Transverse colon (tissue), 4 donors: ENCODE data around the gene MAJIN. TPM values are rescaled to one million over a fixed set of nuclear protein-coding genes. Genes with fewer than 3 reads are reported as not detected.
A peak's percentile ranks its signal among the peaks of the same experiment; 100 is the strongest.

Source experiments
- DNase-seq: peaks from one replicate; pipeline ENCODE4 v3.0.0-alpha.2; 2019
- H3K27ac ChIP-seq, 4 donors: fragments of 200-600 bp; sonication (generic); 2 replicates each; pipeline ENCODE4 v1.5.1; 2016 to 2018; ENCODE audit warnings: inconsistent platforms in 4 of 4
- H3K27me3 ChIP-seq: fragments of 200-600 bp; sonication (generic); 2 replicates; pipeline ENCODE4 v1.5.1; 2017; ENCODE audit warnings: inconsistent platforms
- H3K36me3 ChIP-seq, 4 donors: fragments of 200-600 bp; sonication (generic); 2 replicates each; pipeline ENCODE4 v1.5.1; 2017 to 2019; ENCODE audit warnings: inconsistent platforms in 4 of 4
- H3K4me1 ChIP-seq, 4 donors: fragments of 200-600 bp; sonication (generic); 2 replicates each; pipeline ENCODE4 v1.5.1; 2017 to 2020; ENCODE audit warnings: inconsistent platforms in 4 of 4
- H3K4me3 ChIP-seq, 4 donors: fragments of 200-600 bp; sonication (generic); 1 replicate in 1 of 4; 2 replicates in 3 of 4; pipeline versions ENCODE4 v1.5.1 to v1.6.1; 2017 to 2019; ENCODE audit warnings: inconsistent platforms in 4 of 4
- H3K9me3 ChIP-seq, 2 donors: fragments of 200-600 bp; sonication (generic); 2 replicates each; pipeline ENCODE4 v1.5.1; 2017 to 2019; ENCODE audit warnings: inconsistent platforms in 2 of 2
- CTCF ChIP-seq, 5 experiments: fragments of 200-600 bp in 3 of 5; fragments of 450-650 bp in 2 of 5; sonication (generic) in 3 of 5; IDR thresholded peaks; 1 replicate in 2 of 5; 2 replicates in 3 of 5; pipeline ENCODE4 v1.5.1; 2016 to 2017; ENCODE audit warnings: antibody characterized with exemption in 5 of 5, inconsistent platforms in 3 of 5, mild to moderate bottlenecking in 2 of 5, moderate library complexity in 1 of 5
- EP300 ChIP-seq: sonication (generic); formaldehyde crosslinking; IDR thresholded peaks from one replicate; pipeline ENCODE4 v1.6.1; 2017; ENCODE audit warnings: antibody characterized with exemption, low read depth
- POLR2A ChIP-seq: fragments of 450-650 bp; IDR thresholded peaks from one replicate; pipeline ENCODE4 v1.6.1; 2016; ENCODE audit warnings: antibody characterized with exemption, mild to moderate bottlenecking, moderate library complexity
- POLR2AphosphoS5 ChIP-seq, 3 donors: sonication (generic); formaldehyde crosslinking; IDR thresholded peaks; one replicate each; pipeline ENCODE4 v1.6.1; 2016; ENCODE audit warnings: antibody characterized with exemption in 3 of 3
- WGBS, 2 donors: methylation state at CpG; one replicate each; pipeline ENCODE4 v1.1.5; 2018; ENCODE audit warnings: low coverage in 1 of 2; 5-methylcytosine and 5-hydroxymethylcytosine counted together
- in situ Hi-C, 4 donors: fragments of 200-750 bp; cut with MboI; loops; one replicate each; pipeline versions ENCODE4 v1.15.0 to v1.15.1; 2017; ENCODE audit warnings: low sequenced_read_pairs in 3 of 4, low pct_ligation_motif_present in 1 of 4, low pct_unique_long_range_greater_than_20kb in 1 of 4
- intact Hi-C: fragments of 100-400 bp; cut with DNase I; formaldehyde crosslinking; loops from one replicate; pipeline ENCODE4 v1.15.1; 2023; ENCODE audit warnings: low total_unique reads
- total RNA-seq, 4 donors: library from RNA; depleted of rRNA; stranded (reverse); fragments of >200 nt; gene quantifications; one replicate each; pipeline ENCODE4 v1.1.0, GENCODE V29; 2016

The MAJIN gene
- total RNA-seq, 4 donors from 2014 or later: not detected

- TF ChIP-seq POLR2AphosphoS5 (IDR thresholded peaks at IDR 0.05): no peak
- TF ChIP-seq CTCF (IDR thresholded peaks at IDR 0.05): no peak
- no peak for TF ChIP-seq EP300
- TF ChIP-seq POLR2A: no peak
- no peak for DNase-seq
- Histone ChIP-seq H3K27me3 (no peaks in the 10 kb centered on the region), H3K27ac (no peak overlapping the region), H3K36me3 (no peaks in the 10 kb centered on the region), H3K4me3 (no peak overlapping the region), H3K9me3 (no peaks in the 10 kb centered on the region), H3K4me1 (peaks cover 14 to 35% (median 32%) of the 10 kb centered on the region in 4 donors)
- WGBS, 2 donors: 84 to 95% methylated on average over 7 to 8 of the region's 8 CpGs
- in situ Hi-C loops (no loop called here), intact Hi-C loops (no loop called here)
Measured at GRCh38 chr11:64919627-64920026, 52.3 kb downstream of the MAJIN start.

- Histone ChIP-seq H3K4me3 (peak overlapping the region in 3 of 4 donors; percentile 33 to 92 (median 37)), H3K36me3 (peaks cover 0 to 11% (median 1%) of the 10 kb centered on the region in 4 donors), H3K27ac (peak overlapping the region; percentile 85 to 88 (median 87)), H3K9me3 (no peaks in the 10 kb centered on the region), H3K27me3 (no peaks in the 10 kb centered on the region), H3K4me1 (peaks cover 14 to 27% (median 24%) of the 10 kb centered on the region in 4 donors)
- in situ Hi-C loops: no loop called here
- intact Hi-C loops: no loop called here
- WGBS, 2 donors: 6 to 15% methylated on average over 3 to 4 of the region's 4 CpGs
- DNase-seq: no peak
- no peak for TF ChIP-seq POLR2AphosphoS5 (IDR thresholded peaks at IDR 0.05)
- TF ChIP-seq CTCF (IDR thresholded peaks at IDR 0.05): peak in 1 of 5 experiments; percentile 8
Measured at GRCh38 chr11:64918017-64918416, 53.9 kb downstream of the MAJIN start.

GRCh38 chr11:64917663-64917995 lies 54.3 kb downstream of the MAJIN start:
- intact Hi-C loops: no loop called here

More at GRCh38 chr11:64917663-64917995, 54.3 kb downstream of the MAJIN start:
- peak overlapping the region; percentile 85 to 88 (median 87) for H3K27ac ChIP-seq
- in situ Hi-C loops: no loop called here
- no peaks in the 10 kb centered on the region for H3K27me3 ChIP-seq
- no peak for DNase-seq
- H3K9me3 ChIP-seq: no peaks in the 10 kb centered on the region
- no peak for TF ChIP-seq POLR2AphosphoS5 (IDR thresholded peaks at IDR 0.05)
- no peak for TF ChIP-seq POLR2A
- no peak for TF ChIP-seq CTCF (IDR thresholded peaks at IDR 0.05)
- TF ChIP-seq EP300: no peak
- peaks cover 0 to 11% (median 3%) of the 10 kb centered on the region in 4 donors for H3K36me3 ChIP-seq
- H3K4me1 ChIP-seq: peaks cover 14 to 27% (median 24%) of the 10 kb centered on the region in 4 donors
- 1 to 6% methylated on average over 6 of the region's 6 CpGs for WGBS, 2 donors
- peak overlapping the region; percentile 15 to 92 (median 35) for H3K4me3 ChIP-seq
